ENCODE measurements around the gene MKNK2. TPM values are rescaled to one million over a fixed set of nuclear protein-coding genes. Genes with fewer than 3 reads are reported as not detected.

Gene MKNK2
- polyA plus RNA-seq, 1 donor (not counting 4 experiments of a cell fraction or from before 2014, with no cell fraction given), result 88.3 TPM

GRCh38 chr19:2038284-2039088, 12.6 kb downstream of the MKNK2 start:
- H3K9ac ChIP-seq (ENCODE audit: control insufficient read depth, extremely low read depth, insufficient read depth, low read length), result no peak overlapping the region
- no peak overlapping the region for H3K27ac ChIP-seq (ENCODE audit: control insufficient read depth, insufficient read depth, low read length)
- no peak for FAIRE-seq
- no peaks in the 10 kb centered on the region for H3K27me3 ChIP-seq (ENCODE audit: control insufficient read depth, extremely low read depth, insufficient read depth, low read length)
- no peaks in the 10 kb centered on the region for H3K9me1 ChIP-seq (ENCODE audit: control insufficient read depth, extremely low read depth, insufficient read depth, low read length)
- no peak overlapping the region for H3K4me3 ChIP-seq (ENCODE audit: control insufficient read depth in 2 of 3, extremely low read depth in 1 of 3, insufficient read depth in 2 of 3, low read depth in 1 of 3, low read length in 3 of 3)
- dilution Hi-C loops (cut with MboI; ENCODE audit: extremely low pct_ligation_motif_present, low sequenced_read_pairs), result no loop called here
- H4K20me1 ChIP-seq (ENCODE audit: control insufficient read depth, extremely low read depth, insufficient read depth, low read length), result peaks cover 3% of the 10 kb centered on the region
- H3K4me1 ChIP-seq (ENCODE audit: control insufficient read depth, extremely low read depth, insufficient read depth, low read length), result peaks cover 17% of the 10 kb centered on the region
- no peak for DNase-seq (ENCODE audit: low read depth, low spot score)
- H3K79me2 ChIP-seq (ENCODE audit: control insufficient read depth, insufficient read depth, low read length), result no peaks in the 10 kb centered on the region
- H3K4me2 ChIP-seq (ENCODE audit: control insufficient read depth, extremely low read depth, insufficient read depth, low read depth, low read length), result no peak overlapping the region
- H3K36me3 ChIP-seq (ENCODE audit: control insufficient read depth in 2 of 2, extremely low read depth in 1 of 2, insufficient read depth in 2 of 2, low read length in 2 of 2), result peaks cover 27 to 29% of the 10 kb centered on the region in 2 experiments
- TF ChIP-seq EZH2 (IDR thresholded peaks at IDR 0.05; ENCODE audit: low read length), result no peak
- no peak overlapping the region for H2AFZ ChIP-seq (ENCODE audit: control insufficient read depth, low read length)
- H3K9me3 ChIP-seq (ENCODE audit: control insufficient read depth, low read depth, low read length), result no peaks in the 10 kb centered on the region

- Histone ChIP-seq H3K4me2 (ENCODE audit: control insufficient read depth, extremely low read depth, insufficient read depth, low read depth, low read length) (no peak overlapping the region), H3K9ac (ENCODE audit: control insufficient read depth, extremely low read depth, insufficient read depth, low read length) (no peak overlapping the region), H3K79me2 (ENCODE audit: control insufficient read depth, insufficient read depth, low read length) (no peaks in the 10 kb centered on the region), H3K9me1 (ENCODE audit: control insufficient read depth, extremely low read depth, insufficient read depth, low read length) (no peaks in the 10 kb centered on the region), H3K4me3 (ENCODE audit: control insufficient read depth in 2 of 3, extremely low read depth in 1 of 3, insufficient read depth in 2 of 3, low read depth in 1 of 3, low read length in 3 of 3) (no peak overlapping the region), H4K20me1 (ENCODE audit: control insufficient read depth, extremely low read depth, insufficient read depth, low read length) (no peaks in the 10 kb centered on the region), H2AFZ (ENCODE audit: control insufficient read depth, low read length) (no peak overlapping the region), H3K27ac (ENCODE audit: control insufficient read depth, insufficient read depth, low read length) (no peak overlapping the region), H3K4me1 (ENCODE audit: control insufficient read depth, extremely low read depth, insufficient read depth, low read length) (peaks cover 15% of the 10 kb centered on the region), H3K9me3 (ENCODE audit: control insufficient read depth, low read depth, low read length) (no peaks in the 10 kb centered on the region), H3K36me3 (ENCODE audit: control insufficient read depth in 2 of 2, extremely low read depth in 1 of 2, insufficient read depth in 2 of 2, low read length in 2 of 2) (peaks cover 22 to 23% of the 10 kb centered on the region in 2 experiments), H3K27me3 (ENCODE audit: control insufficient read depth, extremely low read depth, insufficient read depth, low read length) (no peaks in the 10 kb centered on the region)
- no peak for FAIRE-seq
- dilution Hi-C loops (cut with MboI; ENCODE audit: extremely low pct_ligation_motif_present, low sequenced_read_pairs), result no loop called here
- TF ChIP-seq EZH2 (IDR thresholded peaks at IDR 0.05; ENCODE audit: low read length), result no peak
- TF ChIP-seq, protein P1, sequence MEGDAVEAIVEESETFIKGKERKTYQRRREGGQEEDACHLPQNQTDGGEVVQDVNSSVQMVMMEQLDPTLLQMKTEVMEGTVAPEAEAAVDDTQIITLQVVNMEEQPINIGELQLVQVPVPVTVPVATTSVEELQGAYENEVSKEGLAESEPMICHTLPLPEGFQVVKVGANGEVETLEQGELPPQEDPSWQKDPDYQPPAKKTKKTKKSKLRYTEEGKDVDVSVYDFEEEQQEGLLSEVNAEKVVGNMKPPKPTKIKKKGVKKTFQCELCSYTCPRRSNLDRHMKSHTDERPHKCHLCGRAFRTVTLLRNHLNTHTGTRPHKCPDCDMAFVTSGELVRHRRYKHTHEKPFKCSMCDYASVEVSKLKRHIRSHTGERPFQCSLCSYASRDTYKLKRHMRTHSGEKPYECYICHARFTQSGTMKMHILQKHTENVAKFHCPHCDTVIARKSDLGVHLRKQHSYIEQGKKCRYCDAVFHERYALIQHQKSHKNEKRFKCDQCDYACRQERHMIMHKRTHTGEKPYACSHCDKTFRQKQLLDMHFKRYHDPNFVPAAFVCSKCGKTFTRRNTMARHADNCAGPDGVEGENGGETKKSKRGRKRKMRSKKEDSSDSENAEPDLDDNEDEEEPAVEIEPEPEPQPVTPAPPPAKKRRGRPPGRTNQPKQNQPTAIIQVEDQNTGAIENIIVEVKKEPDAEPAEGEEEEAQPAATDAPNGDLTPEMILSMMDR (optimal IDR thresholded peaks at IDR 0.05 in 1 of 3, IDR thresholded peaks at IDR 0.05 in 1 of 3, conservative IDR thresholded peaks at IDR 0.05 in 1 of 3; ENCODE audit: extremely low read depth in 1 of 3, insufficient read depth in 2 of 3, low read length in 3 of 3), result no peak
- DNase-seq (ENCODE audit: low read depth, low spot score), result no peak
Observed at GRCh38 chr19:2037651-2038255, 13.3 kb downstream of the MKNK2 start.
